Mammary epithelial cell (primary cell): ENCODE data around the gene CEBPE.

Source experiments
- EZH2 ChIP-seq: IDR thresholded peaks from 2 replicates; pipeline ENCODE4 v1.6.1; 2012; ENCODE audit warnings: low read length, inconsistent platforms, borderline replicate concordance
- TF ChIP-seq, protein P1 (sequence below), 2 donors: IDR thresholded peaks in 1 of 2; conservative IDR thresholded peaks in 1 of 2; 2 replicates each; pipeline ENCODE4 v1.5.1; 2011 to 2012; ENCODE audit warnings: inconsistent platforms in 2 of 2, low read length in 2 of 2, mild to moderate bottlenecking in 2 of 2, control low read depth in 1 of 2, low read depth in 1 of 2; ENCODE audit not compliant: insufficient read depth in 1 of 2; ENCODE audit errors: extremely low read depth in 1 of 2

DNA sequence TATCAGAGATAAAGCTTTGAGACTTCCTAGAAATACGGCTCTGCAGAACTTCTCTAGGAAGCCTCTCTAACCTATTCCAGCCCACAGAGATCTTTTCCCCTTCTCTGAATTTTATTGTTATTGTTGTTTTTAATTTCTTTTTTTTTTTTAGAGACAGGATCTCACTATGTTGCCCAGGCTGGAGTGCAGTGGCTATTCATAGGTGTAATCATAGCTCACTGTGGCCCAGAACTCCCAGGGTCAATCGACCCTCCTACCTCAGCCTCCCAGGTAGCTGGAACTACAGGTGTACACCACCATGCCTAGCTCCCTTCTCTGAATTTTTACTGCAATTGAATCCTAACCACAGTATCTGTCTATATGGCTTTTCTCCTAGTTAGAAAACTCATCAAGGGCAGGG lies 44.8 kb upstream of the CEBPE start:
- TF ChIP-seq EZH2, result no peak
- TF ChIP-seq, protein P1, sequence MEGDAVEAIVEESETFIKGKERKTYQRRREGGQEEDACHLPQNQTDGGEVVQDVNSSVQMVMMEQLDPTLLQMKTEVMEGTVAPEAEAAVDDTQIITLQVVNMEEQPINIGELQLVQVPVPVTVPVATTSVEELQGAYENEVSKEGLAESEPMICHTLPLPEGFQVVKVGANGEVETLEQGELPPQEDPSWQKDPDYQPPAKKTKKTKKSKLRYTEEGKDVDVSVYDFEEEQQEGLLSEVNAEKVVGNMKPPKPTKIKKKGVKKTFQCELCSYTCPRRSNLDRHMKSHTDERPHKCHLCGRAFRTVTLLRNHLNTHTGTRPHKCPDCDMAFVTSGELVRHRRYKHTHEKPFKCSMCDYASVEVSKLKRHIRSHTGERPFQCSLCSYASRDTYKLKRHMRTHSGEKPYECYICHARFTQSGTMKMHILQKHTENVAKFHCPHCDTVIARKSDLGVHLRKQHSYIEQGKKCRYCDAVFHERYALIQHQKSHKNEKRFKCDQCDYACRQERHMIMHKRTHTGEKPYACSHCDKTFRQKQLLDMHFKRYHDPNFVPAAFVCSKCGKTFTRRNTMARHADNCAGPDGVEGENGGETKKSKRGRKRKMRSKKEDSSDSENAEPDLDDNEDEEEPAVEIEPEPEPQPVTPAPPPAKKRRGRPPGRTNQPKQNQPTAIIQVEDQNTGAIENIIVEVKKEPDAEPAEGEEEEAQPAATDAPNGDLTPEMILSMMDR (conservative IDR thresholded peaks at IDR 0.05 in 1 of 2, IDR thresholded peaks at IDR 0.05 in 1 of 2; ENCODE audit: extremely low read depth in 1 of 2, insufficient read depth in 1 of 2, low read depth in 1 of 2, low read length in 2 of 2), result no peak
